Mucosa of stomach (tissue), 1 donor: ENCODE results near the gene PLA2G2F.

ENCODE experiments used
- H3K27me3 ChIP-seq: one replicate; pipeline ENCODE4 v1.7.0; 2013; ENCODE audit warnings: mild to moderate bottlenecking, low read length; ENCODE audit not compliant: control insufficient read depth, insufficient read depth
- H3K36me3 ChIP-seq: one replicate; pipeline ENCODE4 v1.7.0; 2013; ENCODE audit warnings: low read length; ENCODE audit not compliant: control insufficient read depth, insufficient read depth
- H3K4me1 ChIP-seq: one replicate; pipeline ENCODE4 v1.7.0; 2013; ENCODE audit warnings: mild to moderate bottlenecking, low read length; ENCODE audit not compliant: control insufficient read depth, insufficient read depth
- H3K4me3 ChIP-seq: one replicate; pipeline ENCODE4 v1.7.0; 2013; ENCODE audit warnings: low read length
- H3K9ac ChIP-seq: one replicate; pipeline ENCODE4 v1.7.0; 2013; ENCODE audit warnings: mild to moderate bottlenecking, low read length, moderate library complexity
- H3K9me3 ChIP-seq: one replicate; pipeline ENCODE4 v1.7.0; 2013; ENCODE audit warnings: mild to moderate bottlenecking, low read length, moderate library complexity; ENCODE audit not compliant: control insufficient read depth
- donor health status: Pancreatic carcinoma.

Gene PLA2G2F

GRCh38 chr1:20138346-20138745, 777 bp upstream of the PLA2G2F start:
- no peak overlapping the region for H3K9ac ChIP-seq
- H3K4me3 ChIP-seq: no peak overlapping the region
- peaks cover 11% of the 10 kb centered on the region for H3K4me1 ChIP-seq
- H3K36me3 ChIP-seq: no peaks in the 10 kb centered on the region
- H3K27me3 ChIP-seq: peaks cover 3% of the 10 kb centered on the region
- no peaks in the 10 kb centered on the region for H3K9me3 ChIP-seq

- H3K4me1 ChIP-seq: peaks cover 15% of the 10 kb centered on the region
- H3K9ac ChIP-seq: no peak overlapping the region
- no peak overlapping the region for H3K4me3 ChIP-seq
- no peaks in the 10 kb centered on the region for H3K9me3 ChIP-seq
- no peaks in the 10 kb centered on the region for H3K36me3 ChIP-seq
- peaks cover 3% of the 10 kb centered on the region for H3K27me3 ChIP-seq
Observed at GRCh38 chr1:20139776-20140612, 871 bp downstream of the PLA2G2F start.

GRCh38 chr1:20141001-20141400, 1.9 kb downstream of the PLA2G2F start:
- H3K27me3 ChIP-seq: peaks cover 3% of the 10 kb centered on the region
- H3K4me1 ChIP-seq: peaks cover 15% of the 10 kb centered on the region
- no peaks in the 10 kb centered on the region for H3K9me3 ChIP-seq
- H3K9ac ChIP-seq: no peak overlapping the region
- no peak overlapping the region for H3K4me3 ChIP-seq
- H3K36me3 ChIP-seq: no peaks in the 10 kb centered on the region

- Histone ChIP-seq H3K9ac (no peak overlapping the region), H3K4me3 (no peak overlapping the region), H3K9me3 (no peaks in the 10 kb centered on the region), H3K36me3 (no peaks in the 10 kb centered on the region), H3K4me1 (peaks cover 15% of the 10 kb centered on the region), H3K27me3 (peaks cover 3% of the 10 kb centered on the region)
Observed at GRCh38 chr1:20141466-20141865, 2.3 kb downstream of the PLA2G2F start.

GRCh38 chr1:20142001-20142710, 3.0 kb downstream of the PLA2G2F start:
- Histone ChIP-seq H3K36me3 (no peaks in the 10 kb centered on the region), H3K27me3 (peaks cover 3% of the 10 kb centered on the region), H3K4me3 (no peak overlapping the region), H3K9ac (no peak overlapping the region), H3K4me1 (peaks cover 12% of the 10 kb centered on the region), H3K9me3 (no peaks in the 10 kb centered on the region)

GRCh38 chr1:20143318-20143717, 4.2 kb downstream of the PLA2G2F start:
- peaks cover 5% of the 10 kb centered on the region for H3K4me1 ChIP-seq
- H3K36me3 ChIP-seq: no peaks in the 10 kb centered on the region
- no peak overlapping the region for H3K9ac ChIP-seq

GRCh38 chr1:20143734-20144565, 4.8 kb downstream of the PLA2G2F start:
- Histone ChIP-seq H3K36me3 (no peaks in the 10 kb centered on the region), H3K4me1 (peaks cover 5% of the 10 kb centered on the region), H3K9me3 (no peaks in the 10 kb centered on the region), H3K9ac (no peak overlapping the region), H3K4me3 (no peak overlapping the region), H3K27me3 (peaks cover 3% of the 10 kb centered on the region)

More at GRCh38 chr1:20143318-20143717, 4.2 kb downstream of the PLA2G2F start:
- no peak overlapping the region for H3K4me3 ChIP-seq
- peaks cover 3% of the 10 kb centered on the region for H3K27me3 ChIP-seq
- H3K9me3 ChIP-seq: no peaks in the 10 kb centered on the region

GRCh38 chr1:20147846-20148570, 8.9 kb downstream of the PLA2G2F start:
- Histone ChIP-seq H3K36me3 (no peaks in the 10 kb centered on the region), H3K9me3 (no peaks in the 10 kb centered on the region), H3K4me3 (no peak overlapping the region), H3K9ac (no peak overlapping the region), H3K4me1 (peaks cover 17% of the 10 kb centered on the region), H3K27me3 (peaks cover 5% of the 10 kb centered on the region)

GRCh38 chr1:20148571-20149500, 9.7 kb downstream of the PLA2G2F start:
- Histone ChIP-seq H3K36me3 (no peaks in the 10 kb centered on the region), H3K27me3 (peaks cover 5% of the 10 kb centered on the region), H3K4me1 (peaks cover 24% of the 10 kb centered on the region), H3K4me3 (no peak overlapping the region), H3K9ac (no peak overlapping the region), H3K9me3 (no peaks in the 10 kb centered on the region)

- H3K36me3 ChIP-seq: no peaks in the 10 kb centered on the region
- H3K9ac ChIP-seq: no peak overlapping the region
- H3K27me3 ChIP-seq: peaks cover 5% of the 10 kb centered on the region
- H3K9me3 ChIP-seq: no peaks in the 10 kb centered on the region
- H3K4me3 ChIP-seq: no peak overlapping the region
- peaks cover 29% of the 10 kb centered on the region for H3K4me1 ChIP-seq
Observed at GRCh38 chr1:20149601-20150325, 10.6 kb downstream of the PLA2G2F start.
